Measurements from ENCODE around the gene RRP1B. TPM values are rescaled to one million over a fixed set of nuclear protein-coding genes. Genes with fewer than 3 reads are reported as not detected.

The RRP1B gene
- total RNA-seq (2022; extraction: Qiagen RNA extraction; ENCODE audit: low read depth), result 31.1 to 39.0 TPM (median 33.7 TPM) in 5 replicates

GRCh38 chr21:43659136-43660000, at the start of gene RRP1B, which contains the start of gene HSF2BP:
Gene RRP1B (plus strand): TSS chr21:43659560. CDS start chr21:43659665, 105 bp downstream.
Gene HSF2BP (minus strand): TSS chr21:43659488. CDS start chr21:43658096, 1,392 bp downstream.

GRCh38 chr21:43718872-43719747, 59.8 kb downstream of the RRP1B start, which contains the start of gene PDXK:
Gene PDXK (plus strand): TSS chr21:43719129. CDS start chr21:43719295, 166 bp downstream.

Other genes starting within 250 kb of the RRP1B start
- 10.9 to 17.9 TPM (median 12.8 TPM) in 5 replicates for gene SIK1, start 232.4 kb upstream of the RRP1B start, total RNA-seq (2022; extraction: Qiagen RNA extraction; ENCODE audit: low read depth)
- 1.3 to 1.9 TPM (median 1.4 TPM) in 5 replicates for gene HSF2BP, start 72 bp upstream of the RRP1B start, total RNA-seq (2022; extraction: Qiagen RNA extraction; ENCODE audit: low read depth)
- gene PDXK, start 59.6 kb downstream of the RRP1B start, total RNA-seq (2022; extraction: Qiagen RNA extraction; ENCODE audit: low read depth), result 175 to 285 TPM (median 258 TPM) in 5 replicates
- gene CSTB, start 116.7 kb downstream of the RRP1B start, total RNA-seq (2022; extraction: Qiagen RNA extraction; ENCODE audit: low read depth), result 81.5 to 97.6 TPM (median 90.8 TPM) in 5 replicates
- 32.3 to 38.2 TPM (median 34.3 TPM) in 5 replicates for gene RRP1, start 130.0 kb downstream of the RRP1B start, total RNA-seq (2022; extraction: Qiagen RNA extraction; ENCODE audit: low read depth)
- 19.6 to 23.3 TPM (median 20.5 TPM) in 5 replicates for gene AGPAT3, start 205.7 kb downstream of the RRP1B start, total RNA-seq (2022; extraction: Qiagen RNA extraction; ENCODE audit: low read depth)